GM10847 (cell line): ENCODE measurements around the gene PTX3.

Source experiments
- POLR2A ChIP-seq: IDR thresholded peaks from 2 replicates; pipeline ENCODE4 v1.6.1; 2011; ENCODE audit not compliant: insufficient read length; ENCODE audit errors: extremely low read depth

PTX3 gene

GRCh38 chr3:157412323-157412855 lies 24.3 kb upstream of the PTX3 start:
- TF ChIP-seq POLR2A, result no peak

- TF ChIP-seq POLR2A, result no peak
Measured at GRCh38 chr3:157414861-157415260, 21.8 kb upstream of the PTX3 start.

GRCh38 chr3:157416347-157417087 lies 20.1 kb upstream of the PTX3 start:
- no peak for TF ChIP-seq POLR2A

DNA sequence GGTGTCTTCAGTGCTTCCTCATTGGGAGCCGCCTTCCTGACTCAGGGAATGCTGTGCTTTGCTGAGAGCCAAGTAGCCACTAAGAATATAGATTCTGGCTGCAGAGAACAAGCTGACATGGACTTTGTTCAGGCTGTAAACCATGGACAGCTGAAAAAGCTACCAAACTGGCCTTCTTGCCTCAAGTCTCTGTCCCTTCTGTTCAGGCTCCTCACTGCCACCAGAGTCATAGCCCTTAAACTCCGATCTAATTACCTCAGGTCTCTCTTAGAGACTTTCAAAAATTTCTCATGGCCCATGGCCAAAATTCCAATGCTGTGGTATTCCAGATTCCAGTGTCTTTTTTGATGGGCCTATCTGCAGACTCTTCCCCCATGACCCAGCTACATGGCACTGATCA lies 19.4 kb upstream of the PTX3 start:
- TF ChIP-seq POLR2A, result no peak

- TF ChIP-seq POLR2A, result no peak
Measured at GRCh38 chr3:157418104-157418503, 18.5 kb upstream of the PTX3 start.

DNA sequence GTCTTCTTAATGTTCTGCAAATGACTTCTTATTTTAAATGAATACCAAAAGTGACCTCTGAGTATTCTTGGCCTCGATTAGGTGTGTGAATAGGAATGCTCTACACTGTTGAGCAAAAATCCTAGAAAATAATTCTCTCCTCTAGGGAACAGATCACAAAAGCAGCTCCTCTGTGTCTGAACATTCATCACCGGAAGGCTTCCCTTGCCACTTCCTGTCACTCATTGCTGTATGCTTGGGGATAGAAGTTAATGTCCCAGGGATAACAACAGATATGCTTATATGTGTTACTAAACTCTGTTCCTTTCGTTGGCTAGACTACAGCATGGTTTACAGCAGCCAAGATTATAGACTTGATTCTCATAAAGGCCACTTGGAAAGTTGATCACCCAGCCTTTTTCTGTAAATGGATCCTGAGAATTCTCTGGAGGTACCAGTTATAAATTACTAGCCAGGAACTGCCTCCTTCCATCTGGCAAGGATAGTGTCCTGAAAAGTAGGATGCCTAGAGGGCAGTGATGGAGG lies 16.0 kb upstream of the PTX3 start:
- TF ChIP-seq POLR2A, result no peak

DNA sequence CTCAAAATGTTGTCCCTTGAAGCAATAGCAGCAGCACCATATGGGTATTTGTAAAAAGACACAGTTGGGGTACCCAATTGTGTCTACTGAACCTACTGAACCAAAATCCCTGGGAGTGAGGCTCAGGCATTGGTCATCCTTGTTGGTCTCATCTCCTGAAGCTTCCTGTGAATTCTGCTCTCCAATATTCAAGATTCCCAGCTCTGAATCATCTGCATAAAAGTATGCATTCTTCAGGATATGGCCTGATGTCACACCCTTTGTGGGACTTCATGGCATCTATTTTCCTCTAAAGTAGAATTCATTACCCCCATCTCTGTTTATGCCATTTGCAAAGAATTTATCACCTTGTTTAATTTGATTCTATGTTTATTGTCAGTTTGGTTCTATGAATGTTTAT lies 13.3 kb upstream of the PTX3 start:
- TF ChIP-seq POLR2A, result no peak

DNA sequence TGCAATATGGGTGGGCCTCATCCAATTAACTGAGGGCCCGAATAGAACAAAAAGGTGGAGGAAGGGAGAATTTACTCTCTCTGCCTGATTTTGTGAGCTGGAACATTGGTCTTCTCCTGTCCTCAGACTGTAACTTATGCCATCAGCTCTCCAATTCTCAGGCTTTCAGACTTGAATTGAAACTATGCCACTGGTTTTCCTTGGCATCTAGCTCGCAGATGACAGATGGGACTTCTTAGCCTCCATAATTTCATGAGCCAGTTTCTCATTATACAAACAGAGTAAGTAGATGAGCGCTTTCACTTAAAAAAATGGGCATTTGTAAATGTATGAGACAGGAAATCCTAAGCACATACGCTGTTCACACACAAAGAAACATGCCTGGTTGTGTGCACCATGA lies 8.7 kb upstream of the PTX3 start:
- no peak for TF ChIP-seq POLR2A

DNA sequence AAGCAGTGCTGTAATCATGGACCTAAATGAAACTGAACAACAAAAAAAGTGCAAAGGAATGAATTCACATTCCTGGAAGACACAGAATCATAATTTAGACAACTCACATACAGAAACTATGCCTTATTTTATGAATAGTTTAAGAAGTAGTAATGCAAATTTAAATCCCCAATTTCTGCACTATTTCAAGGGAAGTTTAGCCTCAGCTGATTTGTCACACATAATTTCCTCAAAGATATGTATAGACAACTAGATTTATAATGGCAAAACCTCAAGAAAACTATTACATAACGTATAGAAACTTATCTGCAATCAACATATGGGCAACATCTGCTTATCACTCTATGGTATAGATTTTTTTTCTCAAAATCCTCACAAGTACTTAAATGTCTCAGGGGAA lies 7.8 kb upstream of the PTX3 start:
- no peak for TF ChIP-seq POLR2A

DNA sequence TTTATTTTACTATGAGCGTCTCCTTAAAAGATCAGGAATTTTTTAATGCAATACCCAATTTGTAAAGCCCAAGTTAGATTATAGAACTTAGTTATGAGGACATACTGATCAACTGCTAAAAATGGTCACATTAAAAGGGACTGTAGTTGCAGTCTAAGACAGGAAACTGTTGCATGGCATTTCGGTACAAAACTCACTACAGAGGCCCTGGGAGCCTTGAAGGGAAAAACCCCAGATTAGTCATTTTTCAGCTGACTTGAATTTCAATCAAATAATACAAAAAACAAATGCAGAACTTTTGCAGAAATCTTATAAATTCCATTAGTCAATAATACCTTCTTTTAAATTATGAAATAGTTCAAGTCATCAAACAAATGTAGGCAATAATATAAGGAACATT lies 6.9 kb upstream of the PTX3 start:
- no peak for TF ChIP-seq POLR2A

- TF ChIP-seq POLR2A, result no peak
Measured at GRCh38 chr3:157438194-157438730, 1.6 kb downstream of the PTX3 start.

DNA sequence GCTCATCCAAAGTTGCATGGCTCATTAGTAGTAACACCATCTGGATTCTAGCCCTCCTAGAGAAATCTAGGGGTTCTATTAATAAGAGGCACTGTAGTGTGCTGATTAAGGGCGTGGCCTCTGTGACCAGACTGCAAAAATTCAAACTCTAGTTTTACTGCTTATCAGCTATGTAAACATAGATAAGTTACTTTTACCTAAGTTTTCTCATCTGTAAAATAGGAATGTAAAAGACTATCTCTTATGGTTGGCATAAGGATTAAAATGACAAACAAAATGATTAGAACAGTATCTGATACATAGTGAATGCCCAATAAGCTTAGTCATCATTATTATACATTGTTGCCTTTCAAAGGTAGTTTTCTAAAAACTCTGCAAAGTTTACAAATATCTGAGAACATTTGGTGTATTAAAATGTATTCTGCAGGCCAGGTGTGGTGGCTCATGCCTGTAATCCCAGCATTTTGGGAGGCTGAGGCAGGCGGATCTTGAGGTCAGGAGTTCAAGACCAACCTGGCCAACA lies 4.5 kb downstream of the PTX3 start:
- TF ChIP-seq POLR2A, result no peak

DNA sequence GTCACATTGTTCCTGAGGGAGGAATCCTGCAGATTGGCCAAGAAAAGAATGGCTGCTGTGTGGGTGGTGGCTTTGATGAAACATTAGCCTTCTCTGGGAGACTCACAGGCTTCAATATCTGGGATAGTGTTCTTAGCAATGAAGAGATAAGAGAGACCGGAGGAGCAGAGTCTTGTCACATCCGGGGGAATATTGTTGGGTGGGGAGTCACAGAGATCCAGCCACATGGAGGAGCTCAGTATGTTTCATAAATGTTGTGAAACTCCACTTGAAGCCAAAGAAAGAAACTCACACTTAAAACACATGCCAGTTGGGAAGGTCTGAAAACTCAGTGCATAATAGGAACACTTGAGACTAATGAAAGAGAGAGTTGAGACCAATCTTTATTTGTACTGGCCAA lies 6.1 kb downstream of the PTX3 start:
- no peak for TF ChIP-seq POLR2A

GRCh38 chr3:157443905-157444796 lies 7.5 kb downstream of the PTX3 start:
- no peak for TF ChIP-seq POLR2A

GRCh38 chr3:157444797-157445184 lies 8.1 kb downstream of the PTX3 start:
- TF ChIP-seq POLR2A, result no peak
